ENCODE measurements around the gene ADIG.

Gene ADIG

GRCh38 chr20:38584099-38584763, 3.2 kb downstream of the ADIG start:
- DNase-seq: no peak
- no peaks in the 10 kb centered on the region for H3K9me3 ChIP-seq (ENCODE audit: severe bottlenecking)
- no peak overlapping the region for H3K4me3 ChIP-seq (ENCODE audit: low read depth, low read length)
- H3K36me3 ChIP-seq: no peaks in the 10 kb centered on the region
- H3K27me3 ChIP-seq (ENCODE audit: insufficient read depth, low read depth, severe bottlenecking): no peaks in the 10 kb centered on the region
- H3K27ac ChIP-seq: no peak overlapping the region
- no peak for TF ChIP-seq CTCF (IDR thresholded peaks at IDR 0.05; ENCODE audit: low read depth, low read length)

GRCh38 chr20:38585404-38586180, 4.6 kb downstream of the ADIG start:
- Histone ChIP-seq H3K27ac (no peak overlapping the region), H3K4me3 (ENCODE audit: low read depth, low read length) (no peak overlapping the region), H3K9me3 (ENCODE audit: severe bottlenecking) (no peaks in the 10 kb centered on the region), H3K27me3 (ENCODE audit: insufficient read depth, low read depth, severe bottlenecking) (no peaks in the 10 kb centered on the region), H3K36me3 (no peaks in the 10 kb centered on the region)
- DNase-seq: no peak
- no peak for TF ChIP-seq CTCF (IDR thresholded peaks at IDR 0.05; ENCODE audit: low read depth, low read length)

- no peaks in the 10 kb centered on the region for H3K9me3 ChIP-seq (ENCODE audit: severe bottlenecking)
- no peak overlapping the region for H3K4me3 ChIP-seq (ENCODE audit: low read depth, low read length)
- H3K36me3 ChIP-seq: no peaks in the 10 kb centered on the region
- DNase-seq: no peak
- TF ChIP-seq CTCF (IDR thresholded peaks at IDR 0.05; ENCODE audit: low read depth, low read length): no peak
- no peak overlapping the region for H3K27ac ChIP-seq
- no peaks in the 10 kb centered on the region for H3K27me3 ChIP-seq (ENCODE audit: insufficient read depth, low read depth, severe bottlenecking)
These were observed 5.2 kb downstream of the ADIG start for GRCh38 chr20:38586181-38586525.

- TF ChIP-seq CTCF (IDR thresholded peaks at IDR 0.05; ENCODE audit: low read depth, low read length): no peak
- no peak overlapping the region for H3K4me3 ChIP-seq (ENCODE audit: low read depth, low read length)
- DNase-seq: no peak
These were observed 7.3 kb downstream of the ADIG start for GRCh38 chr20:38588303-38588702.

GRCh38 chr20:38589351-38589750, 8.4 kb downstream of the ADIG start:
- DNase-seq: no peak
- Histone ChIP-seq H3K4me3 (ENCODE audit: low read depth, low read length) (no peak overlapping the region), H3K27ac (no peak overlapping the region), H3K36me3 (no peaks in the 10 kb centered on the region), H3K27me3 (ENCODE audit: insufficient read depth, low read depth, severe bottlenecking) (no peaks in the 10 kb centered on the region), H3K9me3 (ENCODE audit: severe bottlenecking) (no peaks in the 10 kb centered on the region)
- TF ChIP-seq CTCF (IDR thresholded peaks at IDR 0.05; ENCODE audit: low read depth, low read length): no peak

More at GRCh38 chr20:38588303-38588702, 7.3 kb downstream of the ADIG start:
- Histone ChIP-seq H3K36me3 (no peaks in the 10 kb centered on the region), H3K27me3 (ENCODE audit: insufficient read depth, low read depth, severe bottlenecking) (no peaks in the 10 kb centered on the region), H3K9me3 (ENCODE audit: severe bottlenecking) (no peaks in the 10 kb centered on the region), H3K27ac (no peak overlapping the region)

All from WERI-Rb-1 (cell line).